Bronchial epithelial cell (primary cell): ENCODE data around the gene RNF168. TPM values are rescaled to one million over a fixed set of nuclear protein-coding genes. Genes with fewer than 3 reads are reported as not detected.
A peak's percentile ranks its signal among the peaks of the same experiment; 100 is the strongest.

Experiments used
- DNase-seq: peaks from one replicate; pipeline ENCODE4 v3.0.0-alpha.2; 2010; ENCODE audit warnings: low read depth
- FAIRE-seq: peaks from 2 replicates; lab custom pipeline; 2011; peaks lifted over from hg19 to GRCh38; lab: Jason Lieb, UNC
- H3K27me3 ChIP-seq: 2 replicates; pipeline ENCODE4 v1.5.1; 2011; ENCODE audit warnings: low read length; ENCODE audit not compliant: control insufficient read depth, insufficient read depth
- H3K36me3 ChIP-seq: 2 replicates; pipeline ENCODE4 v1.5.1; 2011; ENCODE audit warnings: low read length; ENCODE audit not compliant: control insufficient read depth, insufficient read depth
- H3K4me3 ChIP-seq: 2 replicates; pipeline ENCODE4 v1.5.1; 2011; ENCODE audit warnings: mild to moderate bottlenecking, low read depth, low read length, control low read depth
- CTCF ChIP-seq: IDR thresholded peaks from 2 replicates; pipeline ENCODE4 v1.5.1; 2011; ENCODE audit warnings: mild to moderate bottlenecking, moderate library complexity, low read length, control low read depth, inconsistent platforms; ENCODE audit not compliant: insufficient read depth, severe bottlenecking
- total RNA-seq: library from RNA; depleted of rRNA; stranded (reverse); fragments of >200 nt; gene quantifications from 2 replicates; pipeline ENCODE4 v1.2.1, GENCODE V29; 2014

RNF168 gene
- total RNA-seq, 1 donor from 2014 or later, result 8.2 TPM

DNA sequence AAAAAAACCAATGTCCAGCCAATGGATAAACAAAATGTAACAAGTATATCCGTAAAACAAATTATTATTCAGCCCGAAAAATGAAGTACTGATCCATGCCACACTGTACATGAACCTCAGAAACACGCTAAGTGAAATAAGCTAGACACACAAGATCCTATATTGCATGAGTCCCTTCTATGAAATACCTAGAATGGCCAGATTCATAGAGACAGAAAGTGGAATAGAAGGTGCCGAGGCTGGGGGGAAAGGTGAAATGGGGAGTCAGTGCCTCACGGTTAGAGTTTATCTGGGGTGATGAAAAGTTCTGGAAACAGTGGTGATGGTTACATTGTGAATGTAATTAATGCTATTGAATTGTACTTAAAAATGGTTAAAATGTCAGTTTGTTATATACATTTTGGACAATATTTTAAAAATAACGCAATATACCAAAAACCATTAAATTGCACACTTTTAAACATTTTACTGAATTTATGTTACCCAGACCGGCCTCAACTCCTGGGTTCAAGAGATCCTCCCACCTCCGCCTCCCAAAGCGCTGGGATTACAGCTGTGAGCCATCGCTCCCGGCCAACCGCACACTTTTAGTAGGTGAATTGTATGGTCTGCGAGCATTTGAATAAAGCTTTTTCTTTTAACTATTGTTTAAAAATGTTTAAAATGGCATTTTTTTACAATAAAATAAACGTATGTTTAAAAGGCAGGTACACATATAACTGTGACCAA lies 2.1 kb downstream of the RNF168 start:
- no peak for FAIRE-seq
- no peak for TF ChIP-seq CTCF

GRCh38 chr3:196499807-196500524 lies 3.6 kb downstream of the RNF168 start:
- DNase-seq (no peak), FAIRE-seq (no peak)
- no peak for TF ChIP-seq CTCF
- Histone ChIP-seq H3K36me3 (peaks cover 2% of the 10 kb centered on the region), H3K27me3 (no peaks in the 10 kb centered on the region), H3K4me3 (peak overlapping the region; percentile 79)

More for the DNA sequence above, 2.1 kb downstream of the RNF168 start:
- H3K27me3 ChIP-seq, result no peaks in the 10 kb centered on the region
- peak; percentile 30 for DNase-seq
- H3K36me3 ChIP-seq, result no peaks in the 10 kb centered on the region
- peak overlapping the region; percentile 79 for H3K4me3 ChIP-seq

DNA sequence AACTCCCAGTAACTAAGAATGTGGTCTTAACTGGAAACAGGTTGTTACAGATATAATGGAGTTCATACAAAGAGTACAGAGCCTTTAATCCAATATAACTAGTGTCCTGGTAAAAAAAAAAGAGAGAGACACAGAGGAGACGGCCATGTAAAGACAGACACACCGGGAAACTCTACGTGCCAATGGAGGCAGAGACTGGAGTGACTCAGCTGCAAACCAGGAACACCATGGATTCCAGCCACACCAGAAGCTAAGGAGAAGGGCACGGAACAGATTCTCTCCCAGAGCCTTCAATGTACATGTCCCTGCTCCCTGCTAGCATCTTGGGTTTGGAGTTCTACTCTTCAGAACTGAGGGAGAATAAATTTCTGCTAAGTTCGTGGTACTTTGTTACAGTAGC lies 4.5 kb downstream of the RNF168 start:
- H3K36me3 ChIP-seq, result peaks cover 2% of the 10 kb centered on the region
- no peak overlapping the region for H3K4me3 ChIP-seq
- H3K27me3 ChIP-seq, result no peaks in the 10 kb centered on the region
- DNase-seq (peak; percentile 10), FAIRE-seq (no peak)
- no peak for TF ChIP-seq CTCF

- no peak for TF ChIP-seq CTCF
- FAIRE-seq (no peak), DNase-seq (no peak)
- Histone ChIP-seq H3K27me3 (no peaks in the 10 kb centered on the region), H3K36me3 (peaks cover 2% of the 10 kb centered on the region), H3K4me3 (no peak overlapping the region)
These were observed 5.3 kb downstream of the RNF168 start for GRCh38 chr3:196498297-196498696.

DNA sequence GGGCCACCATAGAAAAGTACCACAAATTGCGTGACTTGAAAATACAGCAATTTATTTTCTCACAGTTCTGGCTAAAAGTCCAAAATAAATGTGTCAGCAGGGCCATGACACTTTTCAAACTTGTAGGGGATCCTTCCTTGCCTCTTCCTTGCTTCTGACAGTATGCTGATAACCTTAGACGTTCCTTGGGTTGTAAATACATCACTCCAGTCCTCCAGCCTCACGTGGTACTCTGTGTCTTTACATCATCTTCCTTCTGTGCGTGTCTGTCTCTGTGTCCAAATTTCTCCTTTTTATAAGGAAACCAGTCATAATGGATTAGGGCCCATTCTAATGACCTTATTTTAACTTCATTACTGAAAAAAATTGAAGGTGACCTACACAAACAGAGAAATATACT lies 7.4 kb downstream of the RNF168 start:
- Histone ChIP-seq H3K27me3 (no peaks in the 10 kb centered on the region), H3K36me3 (peaks cover 2% of the 10 kb centered on the region), H3K4me3 (no peak overlapping the region)
- FAIRE-seq (no peak), DNase-seq (no peak)
- no peak for TF ChIP-seq CTCF
